NCI-H748 (cell line): Measurements from ENCODE around the gene GPX5.

Source experiments
- DNase-seq: peaks from one replicate; lab custom pipeline; 2025; ENCODE audit not compliant: unreplicated experiment; lab: John Stamatoyannopoulos, UW

Gene GPX5

DNA sequence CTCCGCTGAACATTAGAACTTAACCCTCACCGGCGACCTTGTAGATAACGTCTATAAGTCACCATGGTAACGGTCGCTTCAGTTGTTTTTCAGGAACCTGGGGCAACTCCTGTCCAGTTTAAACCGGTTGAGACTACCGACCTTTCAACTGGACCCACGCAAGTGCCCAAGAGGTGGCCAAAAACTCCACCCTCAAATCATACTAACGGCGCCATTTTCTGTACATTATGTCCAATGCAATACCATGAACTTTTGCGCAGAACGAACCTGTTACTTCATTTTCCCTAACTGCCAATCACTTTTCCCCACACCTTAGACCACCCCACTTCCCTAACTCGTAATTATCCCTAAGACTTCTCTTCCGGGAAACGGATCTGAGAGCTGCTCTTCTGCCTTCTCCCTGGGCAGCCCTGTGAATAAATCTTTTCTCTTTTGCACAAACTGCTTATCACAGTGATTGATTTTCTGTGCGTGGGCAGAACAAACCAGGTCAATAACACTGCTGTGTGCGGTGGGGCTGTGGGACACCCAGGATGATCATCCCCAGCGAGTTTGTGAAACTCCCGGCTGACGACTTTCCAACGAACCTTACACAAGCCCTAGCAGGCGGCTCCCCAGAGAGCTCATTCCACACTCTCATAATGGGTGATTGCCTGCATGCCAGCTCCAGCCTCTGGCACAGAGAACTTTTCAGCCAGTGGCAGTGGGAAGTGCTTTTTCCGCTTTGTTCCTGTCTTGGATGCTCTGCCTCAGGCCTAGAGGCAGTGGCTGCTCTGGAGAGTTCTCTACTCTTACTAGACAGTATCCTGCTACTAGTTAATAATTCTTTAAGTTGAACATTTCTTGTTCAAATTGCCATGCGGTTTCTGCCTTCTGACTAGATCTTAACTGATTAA is 28.6 kb downstream of the GPX5 start:
- DNase-seq, result peak; percentile 15

GRCh38 chr6:28555136-28555535 is 29.5 kb downstream of the GPX5 start:
- no peak for DNase-seq

DNA sequence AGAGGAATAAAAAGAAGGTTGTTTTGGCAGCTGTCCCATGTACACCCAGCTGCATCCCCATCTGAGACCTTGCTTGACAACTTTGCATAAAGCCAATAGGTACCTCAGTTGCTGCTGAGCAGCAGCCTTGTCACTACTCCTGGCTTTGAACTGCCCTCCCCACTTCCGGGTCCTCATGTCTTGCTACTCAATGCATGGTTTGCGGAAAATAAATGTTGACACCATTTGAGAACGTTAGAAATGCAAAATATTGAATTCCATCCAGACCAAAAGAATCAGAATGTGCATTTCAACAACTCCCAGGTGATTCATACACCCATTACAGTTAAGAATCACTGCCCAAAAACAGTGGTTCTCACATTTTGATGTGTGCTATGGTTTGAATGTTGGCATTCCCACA is 32.9 kb downstream of the GPX5 start:
- DNase-seq, result peak; percentile 75

DNA sequence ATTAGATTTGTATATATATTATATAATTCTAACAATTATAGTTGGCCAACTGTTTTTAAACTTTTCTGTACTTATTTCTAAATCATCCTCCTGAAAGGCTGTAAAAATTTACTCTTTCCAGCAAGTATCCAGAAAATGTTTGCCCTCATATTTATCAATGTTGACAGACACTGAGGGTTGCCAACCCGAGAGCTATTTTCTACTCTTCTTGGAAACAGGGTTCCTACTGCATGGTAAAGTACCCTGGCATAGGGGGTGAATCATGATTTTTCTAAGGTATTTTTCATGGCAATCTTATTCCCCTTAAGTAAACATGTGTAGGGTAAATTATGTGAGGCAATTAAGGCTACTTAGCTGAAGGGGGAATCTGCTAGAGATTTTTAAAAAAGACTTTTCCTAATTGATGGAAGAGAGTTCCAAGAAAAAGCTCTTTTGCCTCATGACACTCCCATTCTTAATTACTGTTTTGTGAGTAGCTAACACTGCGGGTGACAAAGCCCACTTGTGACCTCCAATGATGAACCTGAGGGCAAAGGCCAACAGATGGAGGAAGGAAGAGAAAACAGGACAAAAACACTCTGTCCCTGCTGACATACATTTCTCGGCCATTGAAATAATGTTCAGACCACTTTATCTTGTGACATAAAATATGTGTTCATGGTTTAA is 37.9 kb downstream of the GPX5 start:
- peak; percentile 35 for DNase-seq

DNA sequence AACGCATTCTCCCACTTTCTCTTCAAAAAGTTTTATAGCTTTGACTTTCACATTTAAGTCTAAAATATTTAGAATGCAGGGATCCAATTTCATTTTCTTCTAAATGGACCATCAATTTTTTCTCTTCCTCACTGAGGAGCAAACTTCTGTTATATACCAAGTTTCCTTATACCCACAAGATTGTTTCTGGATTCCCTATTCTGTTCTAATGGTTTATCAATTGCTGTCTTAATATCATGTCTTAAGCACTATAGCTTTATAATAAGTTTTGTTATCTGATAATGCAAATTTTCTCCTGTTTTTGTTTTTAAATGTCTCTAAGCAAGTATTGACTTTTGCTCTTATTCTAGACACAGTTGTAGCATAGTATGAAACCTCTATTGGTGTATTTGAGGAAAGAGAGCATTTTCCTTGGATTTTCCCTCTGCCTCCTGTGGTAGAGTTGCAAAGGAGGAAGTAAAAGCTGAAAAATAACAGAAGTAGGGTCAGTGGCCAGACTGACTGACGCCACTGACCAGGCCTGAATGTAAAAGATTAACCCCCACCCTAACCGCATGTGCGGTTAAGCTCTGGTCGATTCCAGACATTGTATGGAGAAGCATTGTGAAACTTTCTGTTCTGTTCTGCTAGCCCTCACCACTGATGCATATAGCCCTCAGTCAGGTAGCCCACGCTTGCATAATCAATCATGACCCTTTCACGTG is 40.3 kb downstream of the GPX5 start:
- no peak for DNase-seq

GRCh38 chr6:28566527-28567252 is 41.0 kb downstream of the GPX5 start:
- DNase-seq, result no peak

- no peak for DNase-seq
Measured at GRCh38 chr6:28567506-28567905, 41.8 kb downstream of the GPX5 start.

DNA sequence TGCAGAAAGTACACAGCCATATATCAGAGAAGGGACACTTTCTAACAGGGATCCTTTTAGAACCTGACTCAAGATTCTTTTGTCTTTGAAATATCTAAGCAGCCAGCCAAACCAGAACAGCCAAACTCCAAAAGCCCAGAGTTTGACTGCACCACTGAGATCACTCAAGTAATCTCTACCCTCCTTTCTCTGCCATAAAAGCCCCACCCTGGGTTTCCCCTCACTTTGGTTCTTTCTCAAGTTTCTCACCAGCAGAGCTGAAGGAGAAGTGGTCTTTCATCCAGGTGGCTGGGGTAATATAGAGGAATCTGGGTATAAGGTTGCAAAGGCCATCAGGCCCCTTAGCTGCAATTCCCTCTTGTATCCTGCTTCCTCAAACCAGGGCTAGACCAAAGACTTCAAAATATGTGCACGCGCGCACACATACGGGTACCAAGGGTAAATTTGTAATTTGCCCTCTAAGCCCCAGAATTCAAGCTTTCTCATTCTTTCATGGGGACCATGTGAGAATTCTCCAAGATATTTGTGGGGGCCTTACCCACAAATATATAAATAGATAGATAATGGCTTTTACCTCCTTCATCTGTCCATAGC is 42.9 kb downstream of the GPX5 start:
- no peak for DNase-seq

GRCh38 chr6:28569748-28570147 is 44.1 kb downstream of the GPX5 start:
- DNase-seq, result no peak

- peak; percentile 20 for DNase-seq
Measured at GRCh38 chr6:28580475-28580874, 54.8 kb downstream of the GPX5 start.

DNA sequence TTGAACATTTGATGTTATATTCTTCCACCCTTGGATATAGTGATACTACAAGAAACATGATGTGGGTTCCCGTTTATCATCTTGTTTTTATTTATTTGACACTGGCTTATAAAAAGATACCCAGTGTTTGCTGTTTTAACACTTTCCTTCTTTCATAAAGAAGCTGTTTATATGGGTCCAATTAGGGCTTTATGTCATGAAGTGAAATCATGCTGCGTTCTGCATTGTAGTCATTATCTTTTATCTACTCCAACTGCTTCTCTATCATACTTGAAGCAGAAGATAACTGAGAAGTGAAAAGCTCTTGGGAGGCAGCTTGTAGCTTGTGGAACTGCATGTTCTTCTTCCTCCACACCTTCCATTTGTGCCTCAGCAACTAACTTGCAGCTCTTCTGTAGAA is 57.8 kb downstream of the GPX5 start:
- no peak for DNase-seq
